CD14-positive monocyte (primary cell): ENCODE data around the gene DLEU7. TPM values are rescaled to one million over a fixed set of nuclear protein-coding genes. Genes with fewer than 3 reads are reported as not detected.
A peak's percentile ranks its signal among the peaks of the same experiment; 100 is the strongest.

Experiments
- DNase-seq, 3 donors: peaks; one replicate each; pipeline ENCODE4 v3.0.0-alpha.2; 2011 to 2022
- H2AFZ ChIP-seq: 2 replicates; pipeline ENCODE4 v1.6.0; 2012; ENCODE audit warnings: mild to moderate bottlenecking, low read depth, low read length, inconsistent platforms; ENCODE audit not compliant: insufficient read depth, poor library complexity, severe bottlenecking
- H3K27ac ChIP-seq, 2 donors: 1 replicate in 1 of 2; 2 replicates in 1 of 2; pipeline ENCODE4 v1.5.1; 2012 to 2013; ENCODE audit warnings: low read length in 2 of 2, control low read depth in 1 of 2, inconsistent platforms in 1 of 2, low read depth in 1 of 2, mild to moderate bottlenecking in 1 of 2
- H3K27me3 ChIP-seq, 2 donors: one replicate each; pipeline versions ENCODE4 v1.6.0 to v1.6.1; 2011 to 2013; ENCODE audit warnings: low read length in 2 of 2; ENCODE audit not compliant: control insufficient read depth in 2 of 2, insufficient read depth in 2 of 2
- H3K36me3 ChIP-seq, 2 donors: replicated peaks in 1 of 2; 1 replicate in 1 of 2; 2 replicates in 1 of 2; pipeline versions ENCODE4 v1.5.1 to v1.6.1; 2012 to 2013; ENCODE audit warnings: low read length in 2 of 2, control low read depth in 1 of 2, inconsistent platforms in 1 of 2, mild to moderate bottlenecking in 1 of 2; ENCODE audit not compliant: insufficient read depth in 2 of 2, control insufficient read depth in 1 of 2
- H3K4me1 ChIP-seq, 2 donors: 1 replicate in 1 of 2; 2 replicates in 1 of 2; pipeline versions ENCODE4 v1.5.1 to v1.6.1; 2012 to 2013; ENCODE audit warnings: low read length in 2 of 2, control low read depth in 1 of 2, inconsistent platforms in 1 of 2, mild to moderate bottlenecking in 1 of 2, moderate library complexity in 1 of 2; ENCODE audit not compliant: insufficient read depth in 2 of 2, control insufficient read depth in 1 of 2
- H3K4me2 ChIP-seq: replicated peaks from 2 replicates; pipeline ENCODE3; 2012; ENCODE audit warnings: low read length, moderate library complexity, mild to moderate bottlenecking; ENCODE audit not compliant: poor library complexity, severe bottlenecking; ENCODE audit errors: extremely low read depth
- H3K4me3 ChIP-seq, 3 experiments: fragments of 200-600 bp in 1 of 3; sonication (generic) in 1 of 3; replicated peaks in 1 of 3; 1 replicate in 2 of 3; 2 replicates in 1 of 3; pipeline ENCODE4 v1.5.1; 2011 to 2013; ENCODE audit warnings: low read length in 3 of 3, mild to moderate bottlenecking in 3 of 3, control low read depth in 2 of 3, low read depth in 2 of 3, inconsistent platforms in 1 of 3, moderate library complexity in 1 of 3
- H3K79me2 ChIP-seq: 2 replicates; pipeline ENCODE4 v1.6.0; 2012; ENCODE audit warnings: mild to moderate bottlenecking, control low read depth, inconsistent platforms, low read length, moderate library complexity; ENCODE audit not compliant: insufficient read depth
- H3K9ac ChIP-seq: 2 replicates; pipeline ENCODE4 v1.6.0; 2017; ENCODE audit warnings: low read length, mild to moderate bottlenecking; ENCODE audit not compliant: insufficient read depth, poor library complexity, severe bottlenecking
- H3K9me3 ChIP-seq, 2 donors: replicated peaks in 1 of 2; 1 replicate in 1 of 2; 2 replicates in 1 of 2; pipeline versions ENCODE4 v1.5.1 to v1.6.1; 2012 to 2013; ENCODE audit warnings: low read length in 2 of 2, control low read depth in 1 of 2; ENCODE audit not compliant: control insufficient read depth in 1 of 2, insufficient read depth in 1 of 2
- H4K20me1 ChIP-seq: 2 replicates; pipeline ENCODE4 v1.6.0; 2012; ENCODE audit warnings: mild to moderate bottlenecking, low read length, control low read depth, moderate library complexity; ENCODE audit not compliant: insufficient read depth
- H3K27ac Mint-ChIP-seq, 7 donors: one replicate each; pipeline ENCODE4 v1.8.0; 2020; ENCODE audit warnings: mild to moderate bottlenecking in 7 of 7, mixed read lengths in 7 of 7, moderate library complexity in 6 of 7, inconsistent platforms in 2 of 7
- H3K27me3 Mint-ChIP-seq, 3 donors: one replicate each; pipeline ENCODE4 v1.8.0; 2021 to 2022; ENCODE audit warnings: low read depth in 3 of 3, mild to moderate bottlenecking in 3 of 3, mixed read lengths in 3 of 3, moderate library complexity in 3 of 3, inconsistent platforms in 1 of 3
- H3K36me3 Mint-ChIP-seq, 2 donors: one replicate each; pipeline ENCODE4 v1.8.0; 2020; ENCODE audit warnings: mixed read lengths in 2 of 2, inconsistent platforms in 1 of 2, mild to moderate bottlenecking in 1 of 2
- H3K4me1 Mint-ChIP-seq: one replicate; pipeline ENCODE4 v1.8.0; 2020; ENCODE audit warnings: mild to moderate bottlenecking, mixed read lengths
- H3K4me3 Mint-ChIP-seq, 2 donors: one replicate each; pipeline ENCODE4 v1.8.0; 2020; ENCODE audit warnings: mild to moderate bottlenecking in 2 of 2, mixed read lengths in 2 of 2, moderate library complexity in 1 of 2
- H3K9me3 Mint-ChIP-seq, 7 donors: one replicate each; pipeline ENCODE4 v1.8.0; 2020 to 2022; ENCODE audit warnings: mixed read lengths in 7 of 7, mild to moderate bottlenecking in 6 of 7, moderate library complexity in 6 of 7, inconsistent platforms in 2 of 7
- CTCF ChIP-seq: fragments of 200-600 bp; IDR thresholded peaks from one replicate; pipeline ENCODE4 v1.8.0; 2022; ENCODE audit warnings: antibody characterized with exemption, mild to moderate bottlenecking
- WGBS: methylation state at CpG from one replicate; pipeline ENCODE4 v1.1.5; 2013; ENCODE audit warnings: missing lambda C conversion rate; ENCODE audit not compliant: insufficient coverage; 5-methylcytosine and 5-hydroxymethylcytosine counted together
- intact Hi-C, 2 donors: fragments of 100-400 bp; cut with micrococcal nuclease; formaldehyde crosslinking; loops; one replicate each; pipeline versions ENCODE4 v1.15.0 to v1.15.1; 2023
- polyA plus RNA-seq, 3 donors: library from polyadenylated mRNA; depleted of rRNA in 1 of 3; unstranded in 2 of 3; stranded (reverse) in 1 of 3; fragments of 300-500 nt in 2 of 3; fragments of >200 nt in 1 of 3; fragmentation: Illumina TruSeq in 2 of 3; gene quantifications; 1 replicate in 2 of 3; 2 replicates in 1 of 3; pipeline ENCODE4 v1.2.3, GENCODE V29; 2012 to 2021

The DLEU7 gene
- polyA plus RNA-seq, 3 donors = 1.4 to 16.1 (median 13.0) TPM

- peak; percentile 9 to 51 (median 11) for DNase-seq
- Histone ChIP-seq H4K20me1 (no peaks in the 10 kb centered on the region), H3K79me2 (no peaks in the 10 kb centered on the region), H3K27ac (peak overlapping the region in 1 of 2 donors; percentile 3), H3K36me3 (no peaks in the 10 kb centered on the region), H2AFZ (no peak overlapping the region), H3K4me3 (peak overlapping the region in 1 of 3 experiments; percentile 21), H3K27me3 (no peaks in the 10 kb centered on the region), H3K9ac (no peak overlapping the region), H3K4me2 (peak overlapping the region; percentile 38), H3K4me1 (peaks cover 18 to 30% of the 10 kb centered on the region in 2 donors), H3K9me3 (peaks cover 5 to 6% of the 10 kb centered on the region in 2 donors)
- no peak for TF ChIP-seq CTCF
- intact Hi-C loops = loop anchor here (5.0 to 10.0 kb wide), 3 partner anchors 85 to 825 kb away; no protein-coding TSS in a partner anchor
- Mint-ChIP-seq H3K36me3 (no peaks in the 10 kb centered on the region), H3K27ac (peak overlapping the region in 2 of 7 donors; percentile 19 to 60), H3K27me3 (no peaks in the 10 kb centered on the region), H3K9me3 (peaks cover 0 to 11% (median 4%) of the 10 kb centered on the region in 7 donors), H3K4me3 (peak overlapping the region in 1 of 2 donors; percentile 11), H3K4me1 (peaks cover 29% of the 10 kb centered on the region)
- WGBS = 50% methylated on average over 2 of the region's 6 CpGs
These were observed 43.3 kb downstream of the DLEU7 start for GRCh38 chr13:50800091-50800739.

DNA sequence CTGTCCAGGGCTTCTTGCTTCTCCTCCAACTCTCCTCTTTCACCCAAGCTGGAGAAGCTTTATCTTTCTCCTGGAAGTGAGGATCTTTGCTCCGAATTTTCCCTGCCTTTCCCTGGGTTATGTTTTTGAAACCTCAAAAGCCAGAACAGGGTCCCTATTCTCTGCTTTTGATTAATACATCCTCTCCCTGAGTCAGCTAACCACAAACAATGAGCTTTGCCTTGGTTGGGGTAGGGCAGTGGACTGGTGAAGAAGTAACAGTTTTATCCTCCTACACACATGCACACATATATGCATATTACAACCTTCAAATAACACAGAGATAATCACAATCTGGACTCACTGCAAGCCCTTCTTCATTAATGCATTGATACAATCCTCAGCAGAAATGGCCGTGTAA is 44.6 kb downstream of the DLEU7 start:
- Histone ChIP-seq H3K36me3 (no peaks in the 10 kb centered on the region), H3K27me3 (no peaks in the 10 kb centered on the region), H3K4me1 (peaks cover 18 to 30% of the 10 kb centered on the region in 2 donors), H4K20me1 (no peaks in the 10 kb centered on the region), H3K79me2 (no peaks in the 10 kb centered on the region), H3K9ac (no peak overlapping the region), H2AFZ (peak overlapping the region; percentile 48), H3K27ac (no peak overlapping the region), H3K4me2 (no peak overlapping the region), H3K4me3 (no peak overlapping the region), H3K9me3 (no peaks in the 10 kb centered on the region)
- WGBS = no CpG with 5 or more reads among the region's 2 CpGs
- no peak overlapping the region for H3K4me3 Mint-ChIP-seq
- H3K36me3 Mint-ChIP-seq = peaks cover 0 to under 1% of the 10 kb centered on the region in 2 donors
- no peak for DNase-seq
- no peak for TF ChIP-seq CTCF
- H3K27me3 Mint-ChIP-seq = no peaks in the 10 kb centered on the region
- H3K27ac Mint-ChIP-seq = peak overlapping the region in 1 of 7 donors; percentile 49
- intact Hi-C loops = loop anchor here in 1 of 2 donors (10.0 kb wide), 1 partner anchor 174 kb away; no protein-coding TSS in a partner anchor
- peaks cover 0 to 5% (median 0%) of the 10 kb centered on the region in 7 donors for H3K9me3 Mint-ChIP-seq
- peaks cover 35% of the 10 kb centered on the region for H3K4me1 Mint-ChIP-seq
